ENCODE results near the gene RIPK4.

The RIPK4 gene

DNA sequence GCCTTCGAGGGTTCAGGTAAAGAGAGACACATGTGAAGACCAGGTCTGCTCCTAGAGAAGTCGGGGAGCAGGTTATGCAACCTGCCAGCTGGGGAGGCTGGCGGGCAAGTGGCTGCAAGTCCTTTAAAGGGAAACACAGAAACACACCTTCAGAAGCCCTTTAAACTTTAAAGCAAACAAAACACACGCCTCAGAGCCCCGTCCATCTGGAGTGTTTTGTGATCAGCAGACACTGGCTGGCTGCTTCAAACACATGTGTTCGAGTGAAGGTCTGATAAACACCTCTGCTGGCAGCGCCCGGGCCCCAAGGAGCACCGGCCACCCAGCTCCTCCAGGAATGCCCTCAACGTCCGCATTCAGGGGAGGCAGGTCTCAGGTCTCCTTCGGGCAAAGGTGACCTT, 15.2 kb downstream of the RIPK4 start:
- no peak for DNase-seq

GRCh38 chr21:41750532-41751151, 16.2 kb downstream of the RIPK4 start:
- DNase-seq: no peak

GRCh38 chr21:41750051-41750450, 16.8 kb downstream of the RIPK4 start:
- no peak for DNase-seq

DNA sequence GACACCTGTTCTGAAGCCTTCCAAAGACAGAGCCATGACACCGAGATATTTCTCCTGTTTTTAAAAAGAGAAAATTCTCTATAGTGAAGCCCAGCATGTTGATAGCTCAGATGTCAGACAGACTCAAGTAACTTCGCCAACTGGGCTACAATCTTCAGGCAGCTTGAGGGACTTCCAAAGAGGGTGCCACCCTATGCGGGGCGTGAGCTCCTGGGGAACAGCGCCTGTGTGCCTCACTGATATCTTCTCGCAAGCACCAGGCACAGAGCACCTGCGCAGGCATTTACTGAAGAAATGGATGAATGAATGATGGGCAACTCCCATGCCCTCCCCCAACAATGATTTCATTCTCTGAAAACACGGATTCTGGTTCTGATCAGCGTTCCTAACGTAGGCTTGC, 17.6 kb downstream of the RIPK4 start:
- DNase-seq: no peak

- DNase-seq: no peak
Measured at GRCh38 chr21:41747943-41748738, 18.7 kb downstream of the RIPK4 start.

DNA sequence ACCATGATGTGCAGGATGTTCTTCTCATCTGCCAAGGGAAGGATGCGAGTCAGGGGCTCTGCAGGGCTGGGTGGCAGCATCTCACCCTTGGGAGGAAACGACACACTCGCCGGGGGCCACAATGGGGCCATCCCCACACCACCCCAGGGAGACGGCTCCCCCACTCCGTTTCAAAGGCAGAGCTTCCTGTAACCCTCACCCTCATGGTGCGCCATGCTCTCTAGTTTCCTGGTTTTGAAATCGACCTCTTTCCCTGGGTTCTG, 20.2 kb downstream of the RIPK4 start:
- no peak for DNase-seq

DNA sequence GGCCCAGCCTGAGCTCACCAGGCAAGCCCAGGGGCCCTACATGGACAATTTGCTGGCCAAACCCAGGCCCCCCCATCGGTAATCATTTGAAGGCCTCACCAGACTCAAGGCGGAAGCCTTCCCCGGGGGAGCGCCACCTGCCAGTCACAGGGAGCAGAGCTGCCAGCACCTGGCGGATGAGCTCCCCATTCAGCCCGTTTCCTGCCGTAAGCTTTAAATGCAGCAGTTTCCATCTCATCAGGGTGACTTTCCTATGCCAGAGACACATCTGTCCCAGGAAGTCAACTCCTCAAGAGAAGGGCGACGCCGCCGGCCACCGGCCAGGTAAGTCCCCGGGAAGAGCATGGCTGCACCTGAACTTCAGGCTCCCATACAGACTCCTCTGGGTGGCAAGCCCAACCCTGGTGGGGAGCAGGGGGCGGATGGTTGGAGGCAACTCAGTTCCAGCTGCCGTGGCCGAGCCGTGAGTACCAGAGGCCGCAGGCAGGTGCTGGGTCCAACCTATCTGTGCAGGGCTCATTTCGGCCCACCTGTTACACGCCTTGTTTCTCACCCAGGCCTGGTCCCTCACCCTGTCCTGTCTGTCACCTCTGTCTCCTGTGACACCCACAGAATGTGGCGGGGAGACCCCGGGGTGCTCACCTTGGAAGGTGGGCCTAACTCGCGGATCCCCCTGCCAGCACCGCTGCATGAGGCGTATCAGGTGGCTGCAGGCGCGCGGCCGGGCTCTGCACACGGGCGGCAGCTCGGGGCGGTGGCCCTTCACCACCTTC, 20.7 kb downstream of the RIPK4 start:
- no peak for DNase-seq

DNA sequence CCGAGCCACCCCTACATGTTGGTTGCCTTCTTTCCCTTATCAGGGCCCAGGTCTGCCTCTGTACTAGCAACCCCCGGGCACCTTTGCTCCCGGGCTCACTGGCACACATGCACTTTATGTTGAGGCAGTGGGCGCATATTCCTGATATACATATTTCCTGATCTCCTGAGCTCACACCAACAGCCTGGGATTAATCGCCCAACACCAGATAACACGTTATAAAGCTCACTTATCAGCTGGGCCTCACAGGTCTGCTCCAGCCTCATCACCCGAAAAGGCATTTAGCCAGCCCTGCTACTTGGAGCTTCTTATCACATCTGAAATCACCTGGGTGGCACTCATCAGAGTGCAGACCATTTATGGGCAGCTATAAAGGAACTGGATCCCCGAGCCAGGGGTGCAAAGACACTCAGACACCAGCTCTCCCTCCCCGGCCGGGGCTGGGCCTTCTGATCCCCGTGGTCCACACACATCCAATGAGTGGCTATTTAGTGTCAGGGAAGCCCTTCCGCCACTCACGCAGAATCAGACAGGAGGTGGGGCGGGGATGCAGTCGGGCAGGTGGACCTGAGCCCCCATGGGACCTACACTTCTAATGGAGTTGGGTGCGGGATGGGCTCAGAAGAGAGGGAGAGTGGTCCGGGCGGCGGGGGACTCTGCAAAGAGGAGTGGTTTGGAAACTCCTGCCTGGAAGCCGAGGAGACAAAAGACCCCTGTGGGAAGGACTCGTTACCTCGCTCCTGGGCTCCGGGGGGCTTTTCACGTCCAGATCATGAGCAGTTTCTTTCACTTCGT, 21.6 kb downstream of the RIPK4 start:
- no peak for DNase-seq

GRCh38 chr21:41744028-41744930, 22.6 kb downstream of the RIPK4 start:
- DNase-seq: no peak

DNA sequence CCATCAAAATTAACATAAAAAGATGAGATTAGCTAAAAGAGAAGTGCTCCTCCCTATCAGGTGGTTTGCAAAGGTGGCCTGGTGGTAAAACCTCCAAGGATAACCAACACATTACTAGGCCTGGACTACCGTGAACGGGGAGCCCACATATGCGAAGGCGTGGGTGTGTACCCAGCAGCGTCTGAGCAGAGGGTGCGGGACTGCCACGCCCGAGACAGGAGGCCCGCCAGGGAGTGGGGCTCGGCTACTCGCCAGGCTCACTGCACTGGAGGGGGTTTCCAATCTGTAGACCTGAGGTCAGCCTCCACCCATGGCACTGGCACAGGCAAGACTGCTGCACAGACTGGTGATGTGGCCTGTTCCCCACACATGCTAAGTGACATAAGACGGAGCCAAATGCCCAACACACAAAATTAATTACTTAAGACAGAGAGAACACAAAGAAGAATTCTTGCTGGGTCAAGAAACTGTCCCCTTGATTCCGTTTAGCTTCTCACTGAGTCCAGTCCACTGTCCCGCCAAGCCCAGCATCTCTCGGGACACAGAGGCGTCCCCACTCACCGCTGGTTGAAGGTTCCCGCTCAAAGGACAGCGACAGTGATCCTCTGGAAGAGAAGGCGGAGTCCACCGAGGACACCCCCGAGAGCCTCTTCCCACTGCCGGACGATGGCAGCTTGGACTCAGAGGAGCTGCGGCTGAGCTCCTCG, 23.4 kb downstream of the RIPK4 start:
- DNase-seq: no peak

DNA sequence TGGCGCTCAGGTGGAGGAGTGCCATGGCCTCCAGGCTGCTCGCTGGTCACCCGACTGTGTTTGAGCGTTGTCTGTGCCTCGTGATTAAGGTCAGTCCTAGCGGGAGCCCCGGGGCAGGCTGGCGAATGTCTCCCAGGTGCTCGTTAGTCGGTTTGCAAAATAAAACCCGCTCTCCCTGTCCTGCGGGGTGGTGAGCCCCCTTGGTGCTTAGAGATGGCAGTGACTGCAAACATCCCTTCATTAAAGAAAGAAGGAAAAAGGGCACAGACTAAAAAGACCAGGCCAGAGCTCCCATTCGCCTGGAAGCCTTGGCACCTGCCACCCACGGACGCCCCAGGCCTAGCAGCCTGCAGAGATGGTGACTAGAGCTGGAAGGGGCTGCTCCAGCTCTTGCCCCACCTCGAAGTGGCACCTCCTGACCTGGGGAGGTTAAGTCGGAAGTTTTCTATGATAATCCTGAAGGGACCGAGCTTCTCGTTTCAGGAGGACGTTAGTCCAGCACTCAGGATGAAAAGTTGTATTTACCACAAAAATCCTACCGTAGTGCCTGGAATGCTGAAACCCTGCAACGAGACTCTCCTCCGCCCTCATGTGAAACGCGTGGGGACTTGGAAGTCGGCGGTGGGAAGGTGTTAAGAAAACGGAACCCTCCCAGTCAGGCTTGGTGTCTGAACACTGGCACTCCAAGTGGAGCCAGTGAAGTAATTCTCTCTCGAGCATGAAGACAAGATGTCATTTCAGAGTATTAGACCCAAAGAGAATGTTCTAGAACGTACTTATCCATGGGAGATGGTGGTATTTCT, 24.6 kb downstream of the RIPK4 start:
- DNase-seq: no peak

DNA sequence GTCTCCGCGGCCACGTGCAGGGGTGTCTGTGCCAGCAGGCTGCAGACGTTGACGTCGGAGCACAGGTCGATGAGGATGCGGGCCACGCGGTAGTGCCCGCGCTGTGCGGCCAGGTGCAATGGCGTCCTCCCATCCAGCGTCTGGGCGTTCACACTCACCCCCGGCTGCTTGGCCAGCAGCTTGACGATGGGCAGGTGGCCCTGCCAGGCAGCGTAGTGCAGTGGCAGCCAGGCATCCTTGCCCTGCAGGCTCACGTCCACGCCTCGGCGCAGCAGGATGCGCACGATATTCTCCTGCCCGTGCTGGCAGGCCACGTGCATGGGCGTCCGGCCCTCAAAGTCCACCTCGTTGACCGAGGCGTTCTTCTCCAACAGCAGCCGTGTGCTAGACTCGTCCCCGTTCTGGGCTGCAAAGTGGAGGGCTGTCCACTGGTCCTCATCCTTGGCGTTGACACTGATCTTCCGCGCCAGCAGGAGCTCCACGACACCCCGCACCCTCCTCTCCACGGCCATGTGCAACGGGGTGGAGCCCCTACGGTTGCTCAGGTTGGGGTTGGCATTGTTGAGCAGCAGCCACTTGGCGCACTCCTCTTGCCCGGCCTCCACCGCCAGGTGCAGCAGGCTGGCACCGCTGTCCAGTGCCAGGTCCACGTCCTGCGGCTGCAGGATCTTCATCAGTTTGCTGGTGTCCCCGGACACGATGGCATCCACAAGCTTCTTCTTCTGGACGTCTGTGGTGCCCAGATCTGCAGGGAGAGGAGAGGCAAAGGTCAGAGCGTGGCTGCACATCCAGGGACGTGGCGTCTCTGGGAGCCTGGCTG, 25.4 kb downstream of the RIPK4 start:
- no peak for DNase-seq

DNA sequence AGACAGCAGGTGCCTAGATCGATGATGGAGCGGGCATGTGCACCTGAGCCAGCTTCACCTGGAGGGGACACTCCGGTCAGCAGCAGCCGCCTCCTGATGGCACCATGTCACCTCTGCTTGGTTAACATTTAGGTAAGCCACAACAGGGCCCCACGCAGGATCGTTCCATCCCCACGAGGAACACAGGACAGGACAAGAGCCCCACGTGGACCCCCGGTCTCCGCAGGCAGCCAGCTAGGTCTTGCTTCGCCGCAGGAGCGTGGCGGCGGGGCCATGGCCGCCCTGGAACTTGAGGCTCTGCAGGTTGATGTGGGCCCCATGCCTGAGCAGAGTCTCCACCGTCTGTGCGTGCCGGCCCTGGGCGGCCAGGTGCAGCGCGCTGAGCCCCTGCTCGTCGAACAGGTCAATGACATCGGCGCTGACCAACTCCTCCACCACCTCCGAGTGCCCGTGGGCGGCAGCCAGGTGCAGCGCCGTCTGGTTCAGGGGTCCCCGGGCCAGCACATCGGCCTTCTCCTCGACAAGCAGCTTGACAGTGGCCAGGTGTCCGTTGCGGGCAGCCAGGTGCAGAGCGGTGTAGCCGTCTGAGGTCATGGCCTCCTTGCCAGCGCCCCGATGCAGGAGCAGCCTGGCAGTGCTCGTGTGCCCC, 26.1 kb downstream of the RIPK4 start:
- DNase-seq: no peak

- DNase-seq: no peak
Measured at GRCh38 chr21:41739936-41740335, 26.9 kb downstream of the RIPK4 start.

DNA sequence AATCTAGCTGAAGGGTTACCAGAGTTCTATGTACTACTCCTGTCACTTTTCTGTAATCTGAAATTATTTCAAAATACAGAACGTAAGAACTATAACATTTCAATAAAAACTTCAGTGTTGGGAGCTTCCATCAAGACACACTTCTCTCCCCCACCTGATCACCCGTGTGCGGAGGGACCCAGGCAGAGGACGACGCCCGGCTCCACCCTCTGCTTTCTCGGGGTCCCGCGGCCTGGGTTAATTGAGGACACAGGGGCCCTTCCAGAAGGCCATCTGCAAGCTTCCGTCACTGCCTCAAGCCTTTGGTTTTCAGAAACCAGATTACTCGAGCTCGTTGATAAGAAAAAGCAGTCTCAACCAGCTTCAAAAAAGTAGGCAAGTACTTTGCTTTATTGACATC, 27.8 kb downstream of the RIPK4 start:
- no peak for DNase-seq

DNA sequence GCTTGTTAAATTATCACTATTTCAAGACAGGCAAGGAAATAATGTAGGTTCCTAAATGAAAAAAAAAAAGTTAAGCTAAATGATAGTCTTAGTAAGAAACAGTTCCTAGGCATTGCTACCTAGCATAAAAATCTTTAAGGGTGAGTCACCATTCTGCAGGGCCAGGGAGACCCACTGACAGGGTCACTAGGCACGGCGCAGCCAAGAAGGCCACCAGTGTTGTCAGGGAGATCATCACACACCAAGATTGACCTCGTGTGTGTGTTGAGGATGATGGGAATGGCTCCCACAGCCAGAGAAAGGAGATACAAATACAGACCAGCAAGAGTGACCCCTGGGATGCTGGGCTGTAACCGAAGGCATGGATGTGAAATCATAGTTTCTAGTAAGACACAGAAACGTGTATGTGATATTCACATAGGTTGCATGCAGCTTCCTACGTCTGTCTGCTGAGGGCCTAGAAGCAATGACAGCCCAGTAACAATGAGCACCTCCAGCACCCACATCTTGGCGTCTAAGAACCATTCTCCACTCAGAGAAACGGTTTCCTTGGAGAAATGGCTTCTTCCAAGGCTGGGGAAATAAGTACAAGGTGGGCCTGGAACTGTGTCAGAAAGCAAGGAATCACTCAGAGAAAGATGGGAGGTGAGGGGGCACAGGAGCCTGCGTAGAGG, 29.1 kb downstream of the RIPK4 start:
- no peak for DNase-seq

GRCh38 chr21:41736423-41736822, 30.4 kb downstream of the RIPK4 start:
- DNase-seq: no peak

DNA sequence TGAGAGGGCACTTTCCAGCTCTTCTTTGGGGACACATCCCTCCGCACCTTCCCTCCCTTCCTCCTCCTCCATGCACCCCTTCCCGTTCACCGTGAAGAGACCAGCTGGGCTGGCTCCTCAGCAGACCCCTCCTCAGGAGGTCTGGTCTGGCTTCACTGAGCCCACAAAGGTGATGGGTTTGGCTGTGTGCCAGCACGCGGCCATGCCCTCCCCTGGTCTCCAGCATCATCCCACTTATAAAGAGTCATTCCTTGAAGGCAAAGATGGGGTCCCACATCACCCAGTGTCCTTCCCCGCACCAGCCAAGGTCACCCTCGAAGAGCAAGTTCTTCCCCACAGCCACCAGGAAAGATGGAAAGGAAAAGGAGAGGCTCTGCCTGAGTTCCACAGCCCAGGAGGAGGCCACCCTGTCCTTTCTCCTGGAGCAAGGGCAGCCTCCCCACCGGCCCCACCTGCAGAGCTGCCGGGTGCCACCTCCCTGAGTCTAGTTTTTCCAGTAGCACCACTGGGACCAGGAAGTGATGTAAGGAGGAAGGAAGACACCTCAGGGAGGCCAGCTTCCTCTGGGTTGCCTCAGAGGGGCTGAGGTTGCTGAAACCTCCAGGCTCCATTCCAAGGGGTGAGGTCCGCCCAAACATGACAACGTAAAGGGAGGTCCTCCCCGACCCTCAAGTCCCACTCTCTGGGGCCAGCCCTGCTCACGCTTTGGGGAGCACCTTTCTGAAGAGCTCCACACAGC, 32.7 kb downstream of the RIPK4 start:
- no peak for DNase-seq

All from NCI-H2081 treated with DMSO at 0.1 percent for 48 hours (cell line).